Sciatic nerve (tissue), 2 donors: ENCODE data around the gene SPP2. TPM values are rescaled to one million over a fixed set of nuclear protein-coding genes. Genes with fewer than 3 reads are reported as not detected.

Experiments used
- ATAC-seq: fragments of 200-7000 bp; cut with Tn5 transposase; one replicate; pipeline ENCODE4 v1.9.1; 2020; ENCODE audit warnings: mild to moderate bottlenecking, moderate library complexity
- DNase-seq: peaks from one replicate; pipeline ENCODE4 v3.0.0-alpha.2; 2020; ENCODE audit warnings: low spot score
- intact Hi-C: fragments of 100-400 bp; cut with DNase I; formaldehyde crosslinking; loops from one replicate; pipeline ENCODE4 v1.14.2; 2022
- total RNA-seq: library from RNA; stranded (reverse); fragmentation: NEBNext Ultra II Directional; extraction: Animal tissue kit (Norgen Biotek cat#: 25700); gene quantifications from one replicate; pipeline ENCODE4 v1.2.1, GENCODE V29; 2021
- donor health status: DM: no; HTN: no; CAD: no.
- donor health status: DM: no; HTN: no; CAD: no.

SPP2 gene, protein sequence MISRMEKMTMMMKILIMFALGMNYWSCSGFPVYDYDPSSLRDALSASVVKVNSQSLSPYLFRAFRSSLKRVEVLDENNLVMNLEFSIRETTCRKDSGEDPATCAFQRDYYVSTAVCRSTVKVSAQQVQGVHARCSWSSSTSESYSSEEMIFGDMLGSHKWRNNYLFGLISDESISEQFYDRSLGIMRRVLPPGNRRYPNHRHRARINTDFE
- not detected for total RNA-seq

DNA sequence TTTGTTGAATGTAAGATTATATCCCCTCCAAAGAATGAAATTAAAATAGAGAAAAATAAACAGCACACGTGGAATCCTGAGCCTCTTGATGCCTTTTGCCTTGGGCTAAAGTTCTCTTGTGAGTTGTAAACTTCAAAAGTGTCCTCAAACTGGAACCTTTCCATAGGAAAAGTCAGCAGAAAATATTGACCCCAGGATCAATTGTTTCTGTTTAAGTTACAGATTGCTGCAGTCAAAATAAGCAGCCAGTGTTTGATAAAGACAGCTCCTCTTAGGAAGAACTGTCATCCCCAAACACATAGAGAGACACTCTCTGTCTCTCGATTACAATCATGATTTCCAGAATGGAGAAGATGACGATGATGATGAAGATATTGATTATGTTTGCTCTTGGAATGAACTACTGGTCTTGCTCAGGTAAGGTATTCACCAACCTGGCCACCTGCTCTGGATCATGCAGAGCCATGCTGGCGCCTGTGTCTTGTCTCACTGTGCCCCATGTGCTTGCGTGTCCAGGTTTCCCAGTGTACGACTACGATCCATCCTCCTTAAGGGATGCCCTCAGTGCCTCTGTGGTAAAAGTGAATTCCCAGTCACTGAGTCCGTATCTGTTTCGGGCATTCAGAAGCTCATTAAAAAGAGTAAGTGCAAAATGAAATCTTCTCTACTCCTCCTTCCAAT lies at the start of gene SPP2:
TSS of gene SPP2 (plus strand) at position 248 of the 681 bp plus-strand sequence. CDS start at position 333, 85 bp downstream.
- intact Hi-C loops: no loop called here
- ATAC-seq: no peak
- no peak for DNase-seq

DNA sequence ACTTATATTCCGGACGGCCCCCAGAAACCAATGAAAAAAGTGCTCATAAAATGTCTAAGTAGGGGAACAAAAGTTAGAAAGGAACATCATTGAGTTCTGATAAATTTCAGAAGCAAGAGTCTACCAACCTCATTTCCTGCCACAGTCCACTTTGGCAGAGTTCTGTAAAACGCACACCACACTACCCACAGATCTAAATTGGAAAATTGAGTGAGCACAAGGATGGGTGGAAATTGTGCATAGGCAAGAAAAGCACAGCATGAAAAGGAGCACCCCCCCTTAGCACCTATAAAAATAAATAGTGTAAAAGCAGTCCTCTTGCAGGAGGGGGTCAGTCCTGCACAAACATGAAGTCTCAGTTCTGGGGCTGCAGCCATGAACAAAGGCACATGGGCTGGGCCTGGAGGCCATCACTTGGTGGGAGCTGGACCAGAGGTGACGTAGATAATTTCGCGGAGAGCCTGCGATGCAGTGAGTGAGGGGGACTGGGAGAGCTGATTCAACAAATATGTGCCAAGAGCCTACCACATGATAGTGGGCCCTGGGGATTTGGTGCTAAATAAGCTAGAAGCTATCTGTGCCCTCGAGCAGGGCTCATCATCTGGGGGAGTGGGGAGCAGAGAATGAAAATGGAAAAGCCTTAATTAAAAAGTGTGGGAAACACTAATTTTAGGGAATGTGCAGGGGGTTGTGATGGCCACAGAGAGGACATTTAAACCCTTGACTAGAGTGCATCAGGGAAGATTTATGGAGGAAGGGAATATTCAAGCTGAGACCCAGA lies 48.9 kb upstream of the SPP2 start:
- no peak for DNase-seq
- no peak for ATAC-seq
- intact Hi-C loops: no loop called here

DNA sequence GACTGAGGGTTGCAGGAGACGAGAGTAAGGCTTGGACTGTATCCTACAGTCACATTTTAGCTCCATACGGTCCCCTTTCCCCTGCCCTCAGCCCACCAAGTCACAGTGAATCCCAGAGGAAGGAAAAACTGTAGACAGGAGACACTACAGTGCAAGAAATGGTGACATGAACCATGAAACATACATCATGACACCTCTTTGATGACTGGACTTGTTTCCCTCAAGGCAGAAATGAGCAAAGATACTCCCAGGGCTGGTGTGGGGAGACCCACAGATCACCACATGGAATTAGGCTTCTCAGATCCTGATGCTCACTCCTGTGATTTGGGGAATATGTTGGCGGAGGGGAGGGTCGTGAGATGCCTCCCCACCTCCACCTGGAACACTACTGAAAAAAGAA lies 48.2 kb upstream of the SPP2 start:
- intact Hi-C loops: no loop called here
- DNase-seq: no peak

DNA sequence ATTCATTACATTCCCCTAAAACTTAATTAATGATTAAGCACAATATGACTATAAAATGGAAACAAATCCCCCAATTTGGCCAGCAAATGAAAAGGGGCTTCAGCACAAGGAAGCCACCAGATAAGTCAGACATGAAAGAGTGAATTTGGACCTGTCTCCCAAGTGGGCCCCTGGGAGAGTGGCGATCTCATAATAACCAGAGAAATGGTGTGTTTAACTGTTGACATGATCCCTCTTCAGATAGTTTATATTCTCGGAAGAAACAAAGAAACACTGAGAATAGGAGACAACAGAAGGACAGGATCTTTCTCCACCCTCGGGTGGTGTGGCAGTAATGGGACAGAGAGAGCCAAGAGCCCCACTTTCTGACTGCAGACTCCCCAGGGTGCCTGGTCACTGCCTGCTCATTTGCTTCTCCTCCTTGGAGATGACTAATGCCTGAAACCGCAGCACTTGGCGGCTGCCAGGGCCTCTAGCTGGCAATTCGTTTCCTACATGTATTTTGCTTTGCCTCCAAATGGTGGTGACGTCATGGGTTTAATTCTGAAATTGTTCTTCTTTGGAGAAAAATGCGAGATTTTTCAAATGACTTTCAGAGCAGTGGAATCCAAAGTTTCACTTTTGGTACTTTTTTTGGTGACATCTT lies 46.4 kb upstream of the SPP2 start:
- intact Hi-C loops: no loop called here
- ATAC-seq: no peak

More for the DNA sequence above, 48.2 kb upstream of the SPP2 start:
- no peak for ATAC-seq

DNA sequence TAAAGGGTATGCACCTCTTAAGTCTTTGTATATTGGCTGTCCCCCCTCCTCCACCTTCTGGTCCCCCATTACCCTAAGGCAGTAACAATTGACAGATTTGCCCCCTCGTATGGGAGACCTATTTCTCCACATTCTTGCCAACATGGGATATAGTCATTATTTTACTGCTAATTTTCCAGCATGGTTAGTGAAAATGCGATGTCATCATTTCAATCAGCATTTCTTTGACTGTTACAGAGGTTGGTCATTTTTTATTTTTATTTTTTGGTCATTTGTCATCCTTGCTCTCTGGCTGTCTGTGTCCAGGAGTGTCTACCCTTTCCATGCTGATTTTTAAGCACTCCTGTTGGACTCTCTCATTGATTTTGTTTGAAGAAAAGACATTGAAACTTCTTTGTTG lies 45.4 kb upstream of the SPP2 start:
- ATAC-seq: no peak
- no peak for DNase-seq
- intact Hi-C loops: no loop called here

More for the DNA sequence above, 46.4 kb upstream of the SPP2 start:
- DNase-seq: no peak

DNA sequence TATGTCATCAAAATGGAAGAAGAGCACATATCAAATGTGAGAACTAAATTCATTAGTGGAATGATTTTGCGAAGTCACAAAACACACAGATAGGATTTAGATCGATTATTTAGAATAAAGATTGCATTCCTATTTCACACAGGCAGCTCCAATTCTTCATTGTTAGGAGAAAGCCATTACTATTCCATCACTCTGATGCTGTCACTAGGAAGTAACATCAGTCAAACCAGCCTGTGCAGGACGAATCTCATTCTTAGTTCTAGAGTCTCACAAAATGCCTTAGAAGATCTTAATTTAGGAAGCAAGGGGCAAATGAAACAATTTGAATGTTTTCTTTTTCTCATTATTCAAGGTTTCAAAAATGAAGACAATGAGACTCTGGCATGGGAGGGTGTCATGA lies 44.0 kb upstream of the SPP2 start:
- intact Hi-C loops: no loop called here
- DNase-seq: no peak
- ATAC-seq: no peak

DNA sequence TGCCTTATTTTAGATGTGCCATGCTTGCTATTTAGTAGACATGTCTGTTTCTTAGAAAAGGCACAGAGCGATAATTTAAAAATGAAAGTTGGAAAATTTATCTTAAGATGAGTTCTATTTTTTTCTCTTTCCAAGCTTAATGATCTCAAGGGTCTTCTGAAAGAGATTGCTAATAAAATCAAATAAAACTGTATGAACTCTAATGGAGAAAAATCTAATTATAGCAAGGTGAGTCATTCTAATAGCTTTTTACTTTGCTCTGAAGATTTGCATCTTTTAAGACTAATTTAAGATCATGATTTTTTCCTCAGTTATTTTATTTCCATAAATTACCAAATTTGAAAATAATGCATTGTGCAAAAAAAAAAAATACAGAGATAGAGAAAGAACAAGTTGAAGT lies 36.1 kb upstream of the SPP2 start:
- no peak for ATAC-seq
- no peak for DNase-seq
- intact Hi-C loops: no loop called here

DNA sequence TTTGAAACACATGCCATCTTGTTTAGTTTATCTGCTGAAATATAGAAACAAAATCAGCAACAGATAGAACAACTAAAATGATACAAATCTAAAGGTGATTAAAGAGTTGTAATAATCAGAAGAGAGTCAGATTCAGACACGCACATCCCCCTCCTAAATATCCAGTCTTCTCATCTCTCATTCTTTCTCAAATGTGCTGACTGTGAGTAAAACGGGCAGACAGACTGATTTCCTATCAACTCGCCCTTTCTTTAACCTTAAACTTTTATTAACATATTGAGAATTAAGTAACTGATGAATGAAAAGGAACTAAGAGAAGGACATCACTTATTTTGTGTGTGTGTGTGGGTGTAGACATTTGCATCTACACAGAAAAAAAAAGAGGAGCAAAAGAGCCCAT lies 34.6 kb upstream of the SPP2 start:
- DNase-seq (no peak), ATAC-seq (no peak)
- intact Hi-C loops: no loop called here

DNA sequence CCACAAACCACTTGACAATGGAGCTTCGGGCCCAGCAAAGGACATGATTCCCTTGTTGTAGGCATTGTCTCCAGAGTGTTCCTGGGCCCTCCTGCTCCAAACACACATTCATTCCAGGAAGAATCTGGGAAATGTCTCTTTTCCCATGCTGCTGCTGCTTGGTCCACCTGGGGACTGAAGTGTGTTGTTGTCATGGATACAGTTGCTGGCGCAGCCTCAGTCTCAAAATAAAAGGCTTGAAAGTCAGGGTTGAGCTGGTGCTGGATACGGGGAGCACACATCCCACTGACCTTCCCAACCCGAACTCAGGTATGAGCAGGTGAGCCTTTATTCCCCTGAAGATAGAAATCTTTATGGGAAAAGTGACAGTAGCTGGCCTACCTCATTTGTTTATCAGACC lies 30.6 kb upstream of the SPP2 start:
- no peak for DNase-seq
- intact Hi-C loops: no loop called here
- no peak for ATAC-seq

DNA sequence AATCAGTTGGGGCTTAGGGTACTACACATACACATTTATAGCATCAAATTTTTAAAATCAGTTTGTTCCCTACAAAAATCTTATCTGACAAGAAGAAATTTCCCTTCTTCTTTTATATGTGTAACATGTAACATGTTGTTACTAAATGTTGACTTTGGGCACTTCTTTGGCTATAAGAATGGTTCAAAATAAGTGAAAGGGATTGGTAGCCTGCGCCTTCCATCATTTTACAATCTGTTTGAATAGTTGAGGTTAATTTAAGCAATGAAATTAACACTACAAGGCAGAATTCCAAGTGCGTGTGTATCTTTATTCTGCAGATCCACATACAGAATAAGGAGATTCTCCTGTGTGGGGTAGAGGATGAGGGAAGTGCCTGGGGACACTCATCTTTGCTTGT lies 30.2 kb upstream of the SPP2 start:
- intact Hi-C loops: no loop called here
- ATAC-seq (no peak), DNase-seq (no peak)

DNA sequence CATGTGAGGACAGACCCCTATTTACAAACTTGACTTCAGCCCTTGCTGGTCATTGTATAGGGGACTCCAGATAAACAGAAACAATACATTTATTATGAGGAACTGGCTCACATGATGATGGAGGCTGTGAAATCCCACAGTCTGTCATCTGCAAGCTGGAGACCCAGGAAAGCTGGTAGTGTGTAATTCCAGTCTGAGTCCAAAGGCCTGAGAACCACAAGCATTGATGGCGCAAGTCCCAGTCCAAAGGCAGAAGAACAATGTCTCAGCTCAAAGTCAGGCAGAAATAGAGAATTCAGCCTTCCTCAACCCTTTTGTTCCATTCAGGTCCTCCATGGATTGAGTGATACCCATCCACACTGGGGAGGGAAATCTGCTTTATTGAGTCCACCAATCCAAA lies 28.1 kb upstream of the SPP2 start:
- intact Hi-C loops: no loop called here
- ATAC-seq (no peak), DNase-seq (no peak)

DNA sequence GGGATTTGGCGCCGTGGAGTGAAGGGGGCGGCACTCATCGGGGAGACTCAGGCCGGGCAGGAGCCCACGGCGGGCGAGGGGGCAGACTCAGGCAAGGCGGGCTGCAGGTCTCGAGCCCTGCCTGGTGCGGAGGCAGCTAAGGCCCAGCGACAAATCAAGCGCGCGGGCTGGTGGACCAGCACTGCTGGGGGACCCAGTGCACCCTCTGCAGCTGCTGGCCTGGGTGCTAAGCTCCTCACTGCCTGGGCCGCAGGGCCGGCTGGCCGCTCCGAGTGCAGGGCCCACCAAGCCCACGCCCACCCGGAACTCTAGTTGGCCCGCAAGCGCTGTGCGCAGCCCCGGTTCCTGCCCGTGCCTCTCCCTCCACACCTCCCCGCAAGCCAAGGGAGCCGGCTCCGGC lies 26.2 kb upstream of the SPP2 start:
- DNase-seq (no peak), ATAC-seq (no peak)
- intact Hi-C loops: no loop called here

DNA sequence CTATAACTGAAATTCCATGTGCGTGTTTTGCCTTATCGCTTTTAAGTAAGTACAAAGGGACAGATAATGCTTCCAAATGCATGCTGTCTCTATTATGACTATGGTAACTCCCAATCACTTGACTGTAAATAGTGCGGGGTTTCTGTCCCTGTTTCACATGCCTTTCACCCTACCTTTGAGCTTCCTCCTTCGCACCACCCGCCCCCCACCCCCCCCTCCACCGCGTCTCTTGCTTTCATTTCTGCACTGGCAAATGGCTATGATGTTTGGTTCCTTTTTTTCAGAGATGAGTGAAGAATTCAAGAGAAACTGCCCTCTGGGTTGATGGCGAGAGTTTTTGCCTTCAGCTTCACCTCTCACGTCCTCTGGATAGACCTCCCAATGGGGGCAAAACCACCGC lies 25.0 kb upstream of the SPP2 start:
- ATAC-seq (no peak), DNase-seq (no peak)
- intact Hi-C loops: no loop called here

DNA sequence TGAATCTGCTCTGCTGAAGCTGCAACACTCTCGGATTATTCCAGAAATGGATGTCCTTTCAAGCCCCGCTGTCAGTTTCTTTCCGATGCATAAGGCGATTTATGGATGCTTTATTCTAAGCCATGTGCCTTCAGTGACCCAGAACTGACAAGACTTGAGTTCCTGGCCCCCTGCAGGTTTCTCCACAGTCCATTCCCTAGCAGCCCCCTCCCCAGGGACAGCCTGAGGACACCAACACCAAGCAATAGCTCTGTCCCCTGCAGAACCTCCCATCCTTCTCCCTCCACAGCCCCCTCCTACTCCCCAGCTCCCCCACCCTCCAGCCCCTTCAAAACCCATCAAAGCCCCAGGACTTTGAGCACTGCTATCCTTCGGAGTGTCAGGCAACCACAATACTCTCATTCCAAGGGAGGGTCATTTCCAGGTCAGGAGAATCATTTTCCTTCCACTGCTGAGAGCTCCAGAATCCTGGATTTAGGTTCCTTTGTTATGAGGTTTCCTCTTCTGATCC lies 24.6 kb upstream of the SPP2 start:
- DNase-seq (no peak), ATAC-seq (no peak)
- intact Hi-C loops: no loop called here

DNA sequence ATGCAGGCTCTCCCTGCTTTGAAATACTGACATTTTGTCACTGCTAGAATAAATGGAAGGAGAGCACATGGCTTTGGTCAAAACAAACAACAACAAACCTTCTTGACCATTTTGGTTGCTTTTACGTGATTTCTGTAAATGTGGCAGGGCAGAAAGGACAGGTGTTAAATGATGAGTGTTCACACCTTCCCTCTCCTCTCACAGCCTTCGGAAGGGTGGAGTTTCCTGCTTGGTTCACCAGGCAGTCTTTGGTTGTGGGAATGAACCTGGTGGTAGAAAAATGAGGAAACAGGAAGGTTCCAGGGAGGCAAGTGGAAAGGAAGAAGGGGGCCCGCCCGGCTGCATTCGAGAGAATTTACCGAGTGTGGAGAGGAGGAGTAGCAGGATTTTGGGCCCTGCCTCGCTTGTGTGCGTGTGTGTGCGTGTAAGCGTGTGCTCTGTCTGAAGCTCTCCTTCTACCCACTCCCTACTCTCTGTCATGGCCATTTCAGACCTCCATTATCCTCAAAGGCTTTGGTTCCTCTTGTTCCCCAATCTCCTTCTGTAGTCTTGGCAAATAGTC lies 23.7 kb upstream of the SPP2 start:
- intact Hi-C loops: no loop called here
- no peak for ATAC-seq
- DNase-seq: no peak

DNA sequence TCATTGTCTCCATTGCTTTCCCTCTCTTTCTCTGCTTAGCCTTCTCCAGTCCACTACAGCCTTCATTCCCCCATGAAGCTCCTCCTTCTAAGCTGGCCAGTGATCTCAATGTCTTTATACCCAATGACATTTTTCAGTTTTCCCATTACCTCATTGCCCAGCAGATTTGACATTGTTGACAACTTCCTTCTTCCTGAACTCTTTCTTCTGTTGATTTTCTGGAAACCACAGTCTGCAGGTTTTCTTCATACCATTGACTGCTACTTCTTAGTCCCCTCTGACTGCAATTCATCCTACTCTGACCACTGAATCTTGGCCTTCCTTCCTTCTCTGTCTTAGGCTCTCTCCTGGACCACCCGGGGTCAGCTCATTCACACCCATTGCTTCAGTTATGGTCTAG lies 22.9 kb upstream of the SPP2 start:
- intact Hi-C loops: no loop called here
- no peak for ATAC-seq

DNA sequence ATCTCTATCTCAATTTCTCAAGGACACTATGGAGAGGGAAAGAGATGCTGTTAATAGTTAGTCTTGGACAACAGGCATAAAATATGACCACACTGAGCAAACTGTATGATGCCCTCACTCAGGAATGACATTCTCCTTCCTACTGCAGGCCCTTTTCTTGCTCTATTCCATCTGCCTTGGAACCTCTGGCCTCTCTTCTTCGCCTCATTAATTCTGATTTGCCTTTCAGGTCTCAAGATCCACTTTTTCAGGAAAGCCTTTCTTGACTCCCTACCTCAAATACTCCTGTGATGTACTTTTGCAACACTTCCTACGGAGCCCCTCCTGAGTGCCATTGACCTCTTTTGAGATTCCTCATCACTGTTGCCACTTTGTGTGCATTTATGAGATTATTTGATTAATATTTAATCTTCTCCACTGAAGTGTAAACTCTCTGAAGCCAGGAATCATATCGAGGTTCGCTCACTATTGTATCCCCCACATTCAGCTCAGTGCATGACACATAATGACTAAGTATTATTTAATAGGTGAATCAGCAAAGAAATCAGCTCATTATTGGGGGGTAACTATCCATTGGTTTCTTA lies 21.3 kb upstream of the SPP2 start:
- DNase-seq (no peak), ATAC-seq (no peak)
- intact Hi-C loops: no loop called here

More for the DNA sequence above, 22.9 kb upstream of the SPP2 start:
- no peak for DNase-seq

DNA sequence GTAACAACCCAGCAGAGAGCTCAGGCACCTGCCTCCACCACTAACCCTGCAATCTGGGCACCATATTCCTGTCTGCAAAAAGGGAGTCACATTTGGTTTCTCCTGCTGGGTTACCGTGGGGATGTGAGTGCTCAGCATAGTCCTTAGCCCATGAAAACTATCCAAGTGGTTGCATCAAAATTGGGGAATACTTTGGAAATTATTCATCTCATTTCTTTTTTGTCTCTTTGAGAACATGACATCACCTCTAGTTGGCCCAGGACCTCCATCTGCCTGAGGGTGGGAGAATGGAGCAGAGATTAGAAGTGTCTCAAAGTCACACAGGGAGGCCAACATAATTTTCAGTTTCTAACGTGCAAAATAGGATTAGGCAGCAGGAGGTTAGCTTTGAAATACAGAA lies 19.3 kb upstream of the SPP2 start:
- no peak for DNase-seq
- intact Hi-C loops: no loop called here
- ATAC-seq: no peak

DNA sequence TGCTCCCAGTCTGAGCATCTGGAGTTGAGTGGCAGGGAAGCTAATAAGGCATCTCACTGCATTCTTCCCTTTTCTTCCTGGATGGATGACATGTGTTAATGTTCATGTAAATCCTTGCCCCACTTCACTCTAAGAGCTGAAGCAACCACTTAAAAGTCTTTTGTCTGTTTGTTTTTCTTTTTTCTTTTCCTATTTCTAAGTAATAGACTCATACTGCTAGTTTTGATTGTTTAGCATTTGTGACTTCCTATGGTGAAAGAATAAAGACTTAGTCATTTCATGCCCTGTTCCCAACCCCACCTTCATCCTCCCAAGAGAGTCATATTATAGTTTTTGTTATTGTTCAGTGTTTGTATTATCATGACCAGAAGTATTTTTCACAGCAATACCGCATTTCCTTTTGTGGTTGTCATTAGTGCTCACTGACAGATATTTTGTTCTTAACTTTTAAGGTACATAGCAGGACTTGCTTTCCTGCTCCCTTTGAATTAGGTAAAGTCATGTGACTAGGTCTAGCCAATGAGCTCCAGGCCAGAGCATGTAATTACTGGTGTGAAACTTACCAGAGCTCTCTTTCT lies 18.1 kb upstream of the SPP2 start:
- intact Hi-C loops: no loop called here
- DNase-seq: no peak
- ATAC-seq: no peak
